Activated CD4-positive, alpha-beta T cell treated with anti-CD3 and anti-CD28 coated beads for 24 hours (primary cell): ENCODE results near the gene MYL11.
A peak's percentile ranks its signal among the peaks of the same experiment; 100 is the strongest.

ENCODE experiments used
- DNase-seq, 2 donors: peaks; one replicate each; pipeline ENCODE4 v3.0.0-alpha.2; 2020; ENCODE audit warnings: low read depth in 2 of 2

Gene MYL11

GRCh38 chr16:30370456-30371247, 4.0 kb upstream of the MYL11 start, which contains the start of gene TBC1D10B:
Gene TBC1D10B (minus strand): TSS chr16:30370494. CDS start chr16:30370183, 311 bp downstream.
- DNase-seq: peak; percentile 97 to 98

DNA sequence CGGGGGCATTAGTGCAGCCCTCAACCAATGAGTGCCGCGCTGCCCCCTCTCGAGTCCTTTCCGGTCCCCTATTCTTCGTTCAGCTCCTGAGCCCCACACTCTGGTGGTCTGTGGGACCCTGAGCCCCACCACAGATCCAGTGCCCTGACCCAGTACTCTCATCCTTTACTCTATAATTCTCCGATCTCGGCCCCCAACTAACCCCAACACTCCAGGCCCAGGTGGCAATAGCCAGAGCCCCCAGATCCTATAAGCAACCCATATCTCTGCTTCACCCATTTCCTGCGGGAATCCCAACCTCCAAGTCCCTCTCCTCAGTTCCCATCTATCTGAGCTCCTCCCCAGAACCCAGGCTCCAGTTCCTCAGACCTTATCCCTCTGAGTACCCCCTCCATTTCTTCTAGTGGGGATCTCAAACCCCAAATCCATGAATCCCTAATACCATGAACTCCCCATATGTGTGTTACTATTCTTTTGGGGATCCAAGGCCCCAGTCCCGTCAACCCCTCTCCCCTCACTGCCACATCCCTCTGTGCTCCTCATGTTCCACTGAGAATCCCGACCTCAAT, 3.3 kb upstream of the MYL11 start:
- no peak for DNase-seq

DNA sequence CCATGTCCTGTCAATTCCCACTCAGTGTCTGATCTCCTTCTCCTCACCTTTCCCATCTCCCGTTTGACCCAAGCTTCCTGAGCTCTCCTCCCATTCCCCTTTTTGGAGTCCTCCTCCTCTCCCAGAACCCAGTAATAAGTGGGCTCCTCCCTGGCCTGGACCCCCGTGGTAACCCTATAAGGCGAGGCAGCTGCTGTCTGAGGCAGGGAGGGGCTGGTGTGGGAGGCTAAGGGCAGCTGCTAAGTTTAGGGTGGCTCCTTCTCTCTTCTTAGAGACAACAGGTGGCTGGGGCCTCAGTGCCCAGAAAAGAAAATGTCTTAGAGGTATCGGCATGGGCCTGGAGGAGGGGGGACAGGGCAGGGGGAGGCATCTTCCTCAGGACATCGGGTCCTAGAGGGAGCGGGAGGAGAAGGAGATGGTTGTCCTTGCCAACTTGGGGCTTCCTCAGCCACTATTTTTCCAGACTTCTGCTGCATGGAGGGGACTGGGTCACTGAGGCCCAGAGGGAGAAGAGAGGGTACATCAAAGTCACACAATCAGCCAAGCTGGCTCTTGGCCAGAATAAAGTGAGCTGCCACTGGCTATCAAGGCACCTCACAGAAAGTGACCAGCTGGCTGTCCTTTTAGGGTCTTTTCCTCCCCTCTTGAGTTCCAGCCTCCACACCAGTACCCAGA, 2.4 kb upstream of the MYL11 start:
- no peak for DNase-seq

DNA sequence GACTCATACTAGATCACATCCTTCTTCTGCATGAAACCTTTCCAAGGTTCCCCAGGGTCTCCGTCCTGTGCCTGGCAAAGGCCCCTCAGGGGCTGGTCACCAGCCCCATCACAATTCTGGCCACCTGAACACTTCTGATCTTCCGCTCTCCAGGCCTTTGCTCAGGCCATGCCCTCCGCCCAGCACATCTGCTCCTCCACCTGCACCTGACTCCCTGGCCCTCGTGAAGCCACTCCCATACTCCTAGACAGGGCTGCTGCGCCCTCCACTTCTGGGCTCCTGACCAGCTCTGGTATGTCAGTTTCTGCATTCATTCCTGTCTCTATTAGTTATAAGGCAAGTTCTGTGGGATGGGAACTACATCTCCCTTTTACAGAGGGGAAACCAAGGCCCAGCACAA, 1.9 kb upstream of the MYL11 start:
- no peak for DNase-seq

DNA sequence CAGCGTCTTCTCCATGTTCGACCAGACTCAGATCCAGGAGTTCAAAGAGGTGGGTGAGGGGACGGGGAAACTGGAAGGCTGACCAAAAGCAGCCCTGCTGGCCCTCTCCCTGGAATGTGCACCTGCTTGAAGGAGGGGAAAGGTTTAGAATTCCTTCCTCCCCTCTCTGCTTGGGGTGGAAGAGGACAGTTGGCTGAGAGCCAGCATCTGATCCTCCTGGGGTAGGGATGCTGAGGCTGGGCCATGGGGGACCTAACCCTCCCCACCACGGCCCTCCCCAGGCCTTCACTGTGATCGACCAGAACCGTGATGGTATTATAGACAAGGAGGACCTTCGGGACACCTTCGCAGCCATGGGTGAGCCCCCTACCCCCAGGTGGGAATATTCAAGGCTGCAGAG, 1.3 kb downstream of the MYL11 start:
- no peak for DNase-seq

DNA sequence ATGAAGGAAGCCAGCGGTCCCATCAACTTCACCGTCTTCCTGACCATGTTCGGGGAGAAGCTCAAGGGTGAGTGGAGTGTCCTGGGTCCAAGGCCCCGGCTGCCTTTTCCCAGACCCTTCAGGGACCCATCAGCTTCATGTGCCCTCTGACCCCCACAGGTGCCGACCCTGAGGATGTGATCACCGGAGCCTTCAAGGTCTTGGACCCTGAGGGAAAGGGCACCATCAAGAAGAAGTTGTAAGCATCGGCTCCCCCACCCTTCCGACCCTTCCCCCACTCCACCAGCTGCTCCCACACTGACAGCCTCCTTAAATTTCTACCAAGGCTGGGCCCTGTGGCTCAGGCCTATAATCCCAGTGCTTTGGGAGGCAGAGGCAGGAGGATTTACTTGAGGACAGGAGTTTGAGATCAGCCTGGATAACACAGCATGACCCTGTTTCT, 1.9 kb downstream of the MYL11 start:
- no peak for DNase-seq

DNA sequence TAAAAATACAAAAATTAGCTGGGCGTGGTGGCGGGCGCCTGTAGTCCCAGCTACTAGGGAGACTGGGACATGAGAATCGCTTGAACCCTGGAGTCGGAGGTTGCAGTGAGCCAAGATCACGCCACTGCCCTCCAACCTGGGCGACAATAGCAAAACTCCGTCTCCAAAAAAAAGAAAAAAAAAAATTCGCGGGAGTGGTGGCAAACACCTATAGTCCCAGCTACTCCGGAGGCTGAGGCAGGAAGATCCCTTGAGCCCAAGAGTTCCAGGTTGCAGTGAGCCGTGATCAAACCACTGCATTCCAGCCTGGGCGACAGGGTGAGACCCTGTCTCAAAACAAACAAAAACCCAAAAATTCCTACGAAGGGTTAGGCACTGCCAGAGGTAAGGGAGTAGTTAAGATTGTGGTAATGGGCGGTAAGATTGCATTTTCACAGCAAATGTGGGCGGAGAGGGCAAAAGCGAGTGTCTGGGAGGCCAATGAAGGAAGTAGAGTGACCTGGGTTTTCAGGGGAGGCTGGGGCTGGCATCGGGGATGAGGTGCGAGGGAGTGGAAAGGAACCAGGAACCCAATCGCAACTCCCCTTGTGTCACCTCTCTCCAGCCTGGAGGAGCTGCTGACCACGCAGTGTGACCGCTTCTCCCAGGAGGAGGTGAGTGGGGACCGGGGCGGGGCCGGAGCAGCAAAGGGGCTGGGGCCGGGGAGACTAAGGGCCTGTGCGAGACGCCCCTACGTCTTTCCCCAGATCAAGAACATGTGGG, 2.6 kb downstream of the MYL11 start:
- no peak for DNase-seq

GRCh38 chr16:30377812-30378235, 3.2 kb downstream of the MYL11 start:
- DNase-seq: peak; percentile 63 to 73

DNA sequence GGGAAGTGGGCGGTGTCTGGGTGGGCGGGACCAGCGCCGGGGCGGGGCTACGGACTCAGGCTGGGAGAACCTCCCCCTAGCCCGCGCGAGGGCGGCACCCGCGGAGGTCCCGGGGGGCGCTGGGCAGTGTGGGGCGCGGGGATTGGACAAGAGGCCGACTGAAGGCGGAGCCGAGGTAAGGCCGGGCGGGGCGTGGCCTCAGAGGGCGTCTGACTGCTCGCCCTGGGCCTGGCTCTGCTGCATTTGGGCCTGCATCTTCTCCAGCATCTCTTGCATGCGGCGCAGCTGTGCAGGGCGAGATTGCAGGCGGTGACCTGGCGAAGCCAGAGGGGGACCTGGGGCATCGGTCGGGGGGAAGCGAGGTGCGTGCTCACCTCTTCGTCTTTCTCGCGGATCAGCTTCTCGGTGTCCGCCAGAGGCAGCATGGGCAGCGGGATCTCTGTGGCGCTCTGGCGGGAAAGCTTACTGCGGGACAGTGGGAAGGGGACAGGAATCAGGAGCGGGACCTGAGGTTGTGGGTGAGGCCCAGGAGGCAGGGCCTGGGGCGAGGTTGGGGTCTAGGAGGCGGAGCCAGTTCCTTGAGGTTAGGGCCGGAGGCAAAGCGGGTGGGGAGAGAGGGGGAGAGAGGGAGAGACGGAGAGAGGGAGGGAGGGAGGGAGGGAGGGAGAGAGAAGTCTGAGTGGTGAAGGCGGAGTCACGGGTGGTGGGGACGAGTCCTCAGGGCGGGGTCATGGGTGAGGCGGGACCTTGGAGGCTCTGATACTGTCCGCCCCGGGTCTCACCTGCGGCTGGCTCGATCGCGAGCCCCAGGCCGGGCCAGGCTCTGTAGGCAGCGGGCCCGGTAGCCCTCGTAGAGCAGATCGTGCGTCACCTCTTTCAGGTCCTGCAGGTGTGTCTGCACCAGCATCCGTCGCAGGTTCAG, 3.9 kb downstream of the MYL11 start:
- peak; percentile 98 to 99 for DNase-seq

- no peak for DNase-seq
Measured at GRCh38 chr16:30379158-30379783, 4.7 kb downstream of the MYL11 start.

DNA sequence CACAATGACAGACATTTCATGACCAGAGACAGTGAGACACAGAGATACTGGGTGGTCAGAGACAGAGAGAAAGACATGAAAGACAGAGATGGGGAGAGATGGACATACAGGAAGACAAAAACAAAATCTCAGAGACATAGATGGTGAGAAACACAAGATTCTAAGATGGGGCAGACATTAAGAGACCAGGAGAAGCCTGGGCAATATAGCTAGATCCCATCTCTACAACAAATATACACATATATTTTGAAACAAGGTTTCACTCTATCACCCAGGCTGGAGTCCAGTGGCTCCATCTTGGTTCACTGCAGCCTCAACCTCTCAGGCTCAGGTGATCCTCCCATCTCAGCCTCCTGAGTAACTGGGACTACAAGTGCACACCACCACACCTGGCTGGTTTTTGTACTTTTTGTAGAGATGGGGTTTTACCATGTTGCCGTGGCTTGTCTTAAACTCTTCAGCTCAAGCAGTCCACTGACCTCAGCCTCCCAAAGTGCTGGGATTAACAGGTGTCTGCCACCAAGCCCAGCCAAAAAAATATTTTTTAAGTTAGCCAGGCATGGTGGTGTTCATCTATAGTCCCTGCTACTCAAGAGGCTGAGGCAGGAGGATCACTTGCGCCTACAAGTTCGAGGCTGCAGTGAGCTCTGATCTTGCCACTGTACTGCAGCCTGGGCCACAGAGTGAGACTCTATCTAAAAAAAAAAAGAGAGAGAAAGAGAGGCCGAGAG, 5.6 kb downstream of the MYL11 start:
- no peak for DNase-seq

GRCh38 chr16:30380803-30381208, 6.2 kb downstream of the MYL11 start:
- DNase-seq: no peak

DNA sequence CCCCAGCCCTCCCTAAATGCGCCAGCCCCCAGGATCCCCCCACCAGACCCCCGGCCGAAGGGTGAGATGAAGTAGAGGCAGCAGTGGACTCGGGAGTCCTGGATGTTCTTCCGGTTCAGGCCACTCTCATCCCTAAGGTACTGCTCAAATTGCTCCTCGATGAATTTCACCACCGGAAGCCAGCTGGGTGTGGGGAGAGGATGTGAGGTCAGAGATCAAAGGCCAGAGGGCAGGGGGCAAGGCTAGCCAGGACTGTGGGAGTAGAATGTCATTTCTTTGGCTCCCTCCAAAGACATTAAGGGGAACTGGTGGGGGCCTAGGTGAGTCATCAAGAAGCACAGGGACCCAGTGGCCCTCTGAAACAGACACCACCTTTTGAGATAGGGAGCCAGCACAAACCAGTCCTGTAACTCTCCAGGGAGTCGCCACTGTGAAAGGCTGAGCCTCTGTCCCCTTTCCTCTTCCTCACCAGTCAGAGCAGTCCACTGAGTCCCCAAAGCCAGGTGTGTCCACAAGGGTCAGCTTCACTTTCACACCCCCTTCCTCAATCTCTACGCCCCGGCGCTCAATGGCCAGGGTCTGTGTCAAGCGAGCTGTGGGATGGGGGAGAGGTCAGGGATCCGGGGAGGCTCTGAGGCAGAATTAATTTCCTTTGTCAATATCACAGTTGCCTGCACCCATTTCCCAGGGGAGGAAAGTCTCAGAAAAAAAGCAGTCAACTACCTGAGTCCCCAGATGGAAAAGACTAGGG, 6.9 kb downstream of the MYL11 start:
- DNase-seq: no peak

GRCh38 chr16:30382111-30382881, 7.7 kb downstream of the MYL11 start, which contains the start of gene SEPTIN1:
Gene SEPTIN1 (minus strand): TSS chr16:30382561. CDS start chr16:30382542, 19 bp downstream.
- peak; percentile 54 to 61 for DNase-seq

DNA sequence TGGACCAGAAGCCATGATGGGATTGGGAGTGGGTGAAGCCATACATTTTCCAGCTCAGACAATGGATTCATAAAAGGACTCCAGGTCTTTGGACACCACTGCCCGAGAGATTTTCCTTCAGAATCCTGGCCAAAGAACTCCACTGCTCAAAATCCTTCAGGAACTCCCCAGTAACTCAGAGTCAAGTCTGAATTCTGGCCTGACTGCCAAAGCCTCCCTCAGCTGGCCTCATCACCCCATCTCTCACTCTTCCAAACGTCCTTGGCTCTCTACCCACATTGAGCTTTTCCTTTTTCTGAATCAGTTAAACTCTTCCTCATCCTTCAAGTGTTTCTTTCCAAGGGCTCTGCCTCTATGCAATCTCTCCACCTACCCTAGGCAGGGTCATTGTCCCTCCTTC, 8.9 kb downstream of the MYL11 start:
- DNase-seq: no peak

DNA sequence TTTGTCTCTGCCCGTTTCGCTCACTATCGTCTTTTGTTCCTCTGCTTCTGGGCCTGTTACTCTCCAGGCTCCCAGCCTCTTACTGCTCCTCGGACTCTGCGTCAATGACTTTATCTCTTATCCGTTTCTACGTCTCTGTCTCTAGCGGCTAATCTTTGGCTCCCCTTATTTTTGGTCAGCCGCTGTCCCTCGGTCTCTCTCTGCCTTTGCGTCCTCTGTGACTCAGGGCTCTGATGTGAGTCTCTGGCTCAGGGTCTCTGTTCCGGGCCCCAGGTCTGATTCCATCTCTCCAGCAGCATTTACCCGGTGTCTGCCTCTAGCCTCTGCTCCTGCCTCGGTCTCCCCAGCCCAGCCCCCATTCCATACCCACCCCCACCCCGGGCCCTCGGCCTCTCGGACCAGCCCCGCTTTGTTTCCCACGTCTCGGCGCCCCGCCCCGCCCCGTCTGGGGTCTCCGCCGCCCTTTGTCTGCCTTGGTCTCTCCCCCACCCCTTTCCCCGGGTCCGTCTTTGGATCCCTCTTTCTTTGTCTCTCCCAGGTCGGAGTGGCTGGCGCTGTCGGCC, 20.1 kb downstream of the MYL11 start:
- DNase-seq: no peak

- peak; percentile 29 to 50 for DNase-seq
Measured at GRCh38 chr16:30395155-30395991, 20.8 kb downstream of the MYL11 start, which contains the start of gene ZNF48. Gene ZNF48 (plus strand): TSS chr16:30395420. CDS start chr16:30395795, 375 bp downstream.
